ENCODE measurements around the gene RNF113B.

Gene RNF113B

DNA sequence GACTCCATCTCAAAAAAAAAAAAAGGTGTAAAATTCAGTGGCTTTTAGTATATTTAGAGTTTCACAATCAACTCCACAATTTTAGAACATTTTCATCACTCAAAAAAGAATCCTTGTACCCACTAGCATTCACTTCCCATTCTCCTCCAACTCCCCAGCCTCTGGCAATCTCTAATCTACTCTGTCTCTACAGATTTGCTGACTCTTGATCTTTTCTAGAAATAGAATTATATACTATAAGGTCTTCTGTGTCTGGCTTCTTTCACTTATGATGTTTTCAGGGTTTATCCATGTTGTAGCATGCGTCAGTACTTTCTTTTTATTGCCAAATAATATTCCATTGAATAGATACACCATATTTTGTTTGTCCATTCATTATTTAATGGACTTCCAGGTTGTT is 42.2 kb downstream of the RNF113B start:
- DNase-seq: no peak

DNA sequence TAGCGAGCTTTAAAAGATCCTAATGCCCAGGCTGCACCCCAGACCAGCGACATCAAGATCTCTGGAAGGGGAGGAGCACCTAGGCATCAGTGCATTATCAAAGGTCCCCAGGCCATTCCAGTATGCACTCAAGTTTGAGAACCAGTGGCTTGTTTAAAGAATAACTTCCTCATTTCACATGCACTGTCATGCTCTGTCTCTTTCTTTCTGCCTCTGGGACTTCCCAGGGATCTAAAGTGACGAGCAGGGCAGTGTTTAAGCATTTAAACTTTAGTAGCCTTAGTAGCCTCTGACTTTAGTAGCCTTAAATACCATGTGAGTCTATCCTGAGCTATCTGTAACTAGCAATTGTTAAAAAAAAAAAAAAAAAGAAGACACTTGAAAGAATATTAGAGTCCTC is 43.1 kb downstream of the RNF113B start:
- no peak for DNase-seq

DNA sequence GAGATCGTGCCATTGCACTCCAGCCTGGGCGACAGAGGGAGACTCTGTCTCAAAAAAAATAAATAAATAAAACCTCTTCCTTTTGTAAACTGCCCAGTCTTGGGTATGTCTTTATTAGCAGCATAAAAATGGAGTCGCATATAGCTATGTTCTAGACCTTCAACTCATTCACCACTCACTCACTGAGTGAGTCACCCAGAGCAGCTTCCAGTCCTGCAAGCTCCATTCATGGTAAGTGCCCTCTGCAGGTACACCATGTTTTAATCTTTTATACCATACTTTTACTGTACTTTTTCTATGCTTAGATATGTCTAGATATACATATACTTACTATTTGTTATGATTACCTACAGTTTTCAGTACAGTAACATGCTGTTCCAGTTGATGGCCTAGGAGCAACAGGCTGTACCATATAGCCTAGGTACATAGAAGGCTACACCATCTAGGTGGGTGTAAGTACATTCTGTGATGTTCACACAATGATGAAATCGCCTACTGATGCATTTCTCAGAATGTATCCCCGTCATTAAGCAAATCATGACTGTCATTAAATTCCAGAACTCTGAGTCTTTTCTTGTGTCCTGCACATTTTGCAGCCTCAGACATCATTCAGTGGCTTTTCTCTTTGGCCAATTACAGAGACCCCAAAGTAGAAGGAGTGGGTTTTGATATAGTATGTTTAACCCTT is 47.9 kb downstream of the RNF113B start:
- DNase-seq: no peak
